Mammary epithelial cell (primary cell): ENCODE results near the gene PLPP3.

Experiments
- CTCF ChIP-seq, 2 donors: IDR thresholded peaks in 1 of 2; conservative IDR thresholded peaks in 1 of 2; 2 replicates each; pipeline ENCODE4 v1.5.1; 2011 to 2012; ENCODE audit warnings: inconsistent platforms in 2 of 2, low read length in 2 of 2, mild to moderate bottlenecking in 2 of 2, control low read depth in 1 of 2, low read depth in 1 of 2; ENCODE audit not compliant: insufficient read depth in 1 of 2; ENCODE audit errors: extremely low read depth in 1 of 2
- EZH2 ChIP-seq: IDR thresholded peaks from 2 replicates; pipeline ENCODE4 v1.6.1; 2012; ENCODE audit warnings: low read length, inconsistent platforms, borderline replicate concordance

GRCh38 chr1:56578138-56578962, 1.0 kb downstream of the PLPP3 start:
- TF ChIP-seq CTCF (conservative IDR thresholded peaks at IDR 0.05 in 1 of 2, IDR thresholded peaks at IDR 0.05 in 1 of 2; ENCODE audit: extremely low read depth in 1 of 2, insufficient read depth in 1 of 2, low read depth in 1 of 2, low read length in 2 of 2) (no peak), EZH2 (no peak)
